ENCODE measurements around the gene RMND1. TPM values are rescaled to one million over a fixed set of nuclear protein-coding genes. Genes with fewer than 3 reads are reported as not detected.

Gene RMND1
- total and polyA plus RNA-seq, 2 of the 13 experiments (the other 11 are each of a cell fraction or from before 2014, with no cell fraction given), result 34.0 to 72.5 TPM

DNA sequence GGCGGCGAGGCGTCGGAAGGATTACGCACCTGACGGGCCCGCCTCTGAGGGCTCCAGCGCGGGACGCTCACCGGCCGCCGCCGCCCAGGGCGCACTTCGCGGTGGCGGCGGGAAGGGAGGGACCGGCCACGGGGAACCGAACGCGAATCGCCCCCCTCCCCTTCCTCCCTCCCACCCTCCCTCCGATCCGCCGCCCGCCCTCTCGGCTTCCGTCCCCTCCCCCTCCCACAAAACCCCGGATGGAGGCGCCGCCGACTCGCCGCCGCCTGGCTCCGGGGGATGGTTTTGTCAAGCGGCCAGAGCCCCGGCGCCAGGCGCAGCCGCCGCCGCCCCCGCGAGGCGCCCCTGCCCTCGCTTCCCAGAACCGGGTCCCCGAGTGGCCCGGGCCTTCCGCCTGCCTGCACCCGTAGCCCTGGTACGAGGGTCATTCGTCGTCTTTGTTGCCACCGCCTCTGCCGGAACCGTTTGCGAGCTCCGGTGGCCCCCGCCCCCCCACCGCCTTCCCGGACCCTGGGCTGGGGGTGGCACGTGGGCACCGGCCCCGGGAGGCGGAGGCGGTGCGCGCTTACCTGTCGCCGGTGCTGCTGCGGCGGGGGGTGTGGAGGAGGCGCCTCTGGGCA is 61.0 kb downstream of the RMND1 start (continued):
- TF ChIP-seq PBX3 (CRISPR knock-in tag; IDR thresholded peaks at IDR 0.05; ENCODE audit: borderline replicate concordance) (no peak), PAWR (CRISPR knock-in tag; IDR thresholded peaks at IDR 0.05; ENCODE audit: borderline replicate concordance) (no peak), ARNT (IDR thresholded peaks at IDR 0.05) (no peak), STAG1 (CRISPR knock-in tag; IDR thresholded peaks at IDR 0.05) (no peak), MEIS2 (CRISPR knock-in tag; IDR thresholded peaks at IDR 0.05) (no peak), ZNF256 (CRISPR knock-in tag; conservative IDR thresholded peaks at IDR 0.05) (no peak), ZNF451 (CRISPR knock-in tag; IDR thresholded peaks at IDR 0.05) (no peak), AHDC1 (CRISPR knock-in tag; IDR thresholded peaks at IDR 0.05; ENCODE audit: borderline replicate concordance) (no peak), ZNF501 (CRISPR knock-in tag; IDR thresholded peaks at IDR 0.05) (no peak), CAMTA2 (CRISPR knock-in tag; IDR thresholded peaks at IDR 0.05; ENCODE audit: borderline replicate concordance) (no peak), NCOR1 (IDR thresholded peaks at IDR 0.05; ENCODE audit: borderline replicate concordance, low read length) (no peak), THAP7 (CRISPR knock-in tag; IDR thresholded peaks at IDR 0.05) (no peak), ZNF883 (CRISPR knock-in tag; IDR thresholded peaks at IDR 0.05; ENCODE audit: not compliant biosample characterization) (no peak), ZMYM3 (CRISPR knock-in tag; IDR thresholded peaks at IDR 0.05) (no peak), DMAP1 (CRISPR knock-in tag; IDR thresholded peaks at IDR 0.05) (peak; percentile 14; the same call in 1 of the 2 replicates)
- TF ChIP-seq, protein P1, sequence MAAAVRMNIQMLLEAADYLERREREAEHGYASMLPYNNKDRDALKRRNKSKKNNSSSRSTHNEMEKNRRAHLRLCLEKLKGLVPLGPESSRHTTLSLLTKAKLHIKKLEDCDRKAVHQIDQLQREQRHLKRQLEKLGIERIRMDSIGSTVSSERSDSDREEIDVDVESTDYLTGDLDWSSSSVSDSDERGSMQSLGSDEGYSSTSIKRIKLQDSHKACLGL (CRISPR knock-in tag; IDR thresholded peaks at IDR 0.05), result peak; percentile 77; the same call in 1 of the 2 replicates
- TF ChIP-seq, protein P2, sequence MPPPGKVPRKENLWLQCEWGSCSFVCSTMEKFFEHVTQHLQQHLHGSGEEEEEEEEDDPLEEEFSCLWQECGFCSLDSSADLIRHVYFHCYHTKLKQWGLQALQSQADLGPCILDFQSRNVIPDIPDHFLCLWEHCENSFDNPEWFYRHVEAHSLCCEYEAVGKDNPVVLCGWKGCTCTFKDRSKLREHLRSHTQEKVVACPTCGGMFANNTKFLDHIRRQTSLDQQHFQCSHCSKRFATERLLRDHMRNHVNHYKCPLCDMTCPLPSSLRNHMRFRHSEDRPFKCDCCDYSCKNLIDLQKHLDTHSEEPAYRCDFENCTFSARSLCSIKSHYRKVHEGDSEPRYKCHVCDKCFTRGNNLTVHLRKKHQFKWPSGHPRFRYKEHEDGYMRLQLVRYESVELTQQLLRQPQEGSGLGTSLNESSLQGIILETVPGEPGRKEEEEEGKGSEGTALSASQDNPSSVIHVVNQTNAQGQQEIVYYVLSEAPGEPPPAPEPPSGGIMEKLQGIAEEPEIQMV (CRISPR knock-in tag; IDR thresholded peaks at IDR 0.05; ENCODE audit: low read depth), result no peak
- TF ChIP-seq, protein P3, sequence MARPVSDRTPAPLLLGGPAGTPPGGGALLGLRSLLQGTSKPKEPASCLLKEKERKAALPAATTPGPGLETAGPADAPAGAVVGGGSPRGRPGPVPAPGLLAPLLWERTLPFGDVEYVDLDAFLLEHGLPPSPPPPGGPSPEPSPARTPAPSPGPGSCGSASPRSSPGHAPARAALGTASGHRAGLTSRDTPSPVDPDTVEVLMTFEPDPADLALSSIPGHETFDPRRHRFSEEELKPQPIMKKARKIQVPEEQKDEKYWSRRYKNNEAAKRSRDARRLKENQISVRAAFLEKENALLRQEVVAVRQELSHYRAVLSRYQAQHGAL (CRISPR knock-in tag; IDR thresholded peaks at IDR 0.05; ENCODE audit: not compliant biosample characterization), result no peak

Measured in HepG2 (cell line).